Naive B cell (primary cell): ENCODE data around the gene STON1. TPM values are rescaled to one million over a fixed set of nuclear protein-coding genes. Genes with fewer than 3 reads are reported as not detected.
"Not testable (repeated sequence)": the region's sequence is repeated elsewhere in the genome, so short reads cannot be mapped to it uniquely, and the experiment has no call there.

ENCODE experiments used
- ATAC-seq, 2 donors: fragments of 150-1000 bp; cut with Tn5 transposase; 2 replicates each; pipeline ENCODE4 v1.10.0; 2021; ENCODE audit warnings: low read depth in 2 of 2, mild to moderate bottlenecking in 2 of 2, moderate library complexity in 2 of 2
- DNase-seq: peaks from one replicate; pipeline ENCODE4 v3.0.0; 2022
- H3K27ac Mint-ChIP-seq, 6 donors: one replicate each; pipeline ENCODE4 v1.8.0; 2020 to 2022; ENCODE audit warnings: mild to moderate bottlenecking in 6 of 6, mixed read lengths in 6 of 6, moderate library complexity in 5 of 6, inconsistent platforms in 2 of 6
- H3K27me3 Mint-ChIP-seq, 3 donors: one replicate each; pipeline ENCODE4 v1.8.0; 2021 to 2022; ENCODE audit warnings: mixed read lengths in 3 of 3, mild to moderate bottlenecking in 1 of 3
- H3K36me3 Mint-ChIP-seq, 2 donors: one replicate each; pipeline ENCODE4 v1.8.0; 2020 to 2022; ENCODE audit warnings: mixed read lengths in 2 of 2, inconsistent platforms in 1 of 2, mild to moderate bottlenecking in 1 of 2
- H3K4me1 Mint-ChIP-seq, 3 donors: one replicate each; pipeline ENCODE4 v1.8.0; 2020 to 2022; ENCODE audit warnings: mixed read lengths in 3 of 3, inconsistent platforms in 1 of 3, mild to moderate bottlenecking in 1 of 3, moderate library complexity in 1 of 3
- H3K4me3 Mint-ChIP-seq, 8 donors: one replicate each; pipeline ENCODE4 v1.8.0; 2020 to 2022; ENCODE audit warnings: mild to moderate bottlenecking in 8 of 8, mixed read lengths in 8 of 8, moderate library complexity in 8 of 8, inconsistent platforms in 2 of 8
- H3K9me3 Mint-ChIP-seq, 7 donors: one replicate each; pipeline ENCODE4 v1.8.0; 2020 to 2022; ENCODE audit warnings: mixed read lengths in 7 of 7, mild to moderate bottlenecking in 5 of 7, inconsistent platforms in 2 of 7, moderate library complexity in 1 of 7
- polyA plus RNA-seq, 6 donors: library from polyadenylated mRNA; unstranded; fragments of 300-500 nt; fragmentation: Illumina TruSeq; gene quantifications; one replicate each; pipeline ENCODE4 v1.2.3, GENCODE V29; 2021; ENCODE audit warnings: low read depth in 6 of 6

Gene STON1
- polyA plus RNA-seq, 6 donors from 2014 or later, result 0.13 to 0.14 TPM; not detected in 4

GRCh38 chr2:48620604-48621003 is 90.7 kb downstream of the STON1 start:
- Mint-ChIP-seq H3K9me3 (peaks cover 0 to 6% (median 2%) of the 10 kb centered on the region in 7 donors), H3K27ac (no peak overlapping the region), H3K4me1 (no peaks in the 10 kb centered on the region), H3K4me3 (no peak overlapping the region), H3K36me3 (no peaks in the 10 kb centered on the region), H3K27me3 (peaks cover 8 to 18% (median 12%) of the 10 kb centered on the region in 3 donors)
- no peak for DNase-seq
- no peak for ATAC-seq

- Mint-ChIP-seq H3K27me3 (peaks cover 8 to 12% (median 11%) of the 10 kb centered on the region in 3 donors), H3K9me3 (peaks cover 0 to 14% (median 6%) of the 10 kb centered on the region in 7 donors)
- ATAC-seq, DNase-seq, H3K36me3 Mint-ChIP-seq, H3K4me1 Mint-ChIP-seq, H3K27ac Mint-ChIP-seq, H3K4me3 Mint-ChIP-seq: not testable (repeated sequence)
These were observed 92.7 kb downstream of the STON1 start for GRCh38 chr2:48622691-48623090.

GRCh38 chr2:48624696-48625095 is 94.7 kb downstream of the STON1 start:
- H3K4me1 Mint-ChIP-seq, result no peaks in the 10 kb centered on the region
- no peaks in the 10 kb centered on the region for H3K36me3 Mint-ChIP-seq
- DNase-seq (no peak), ATAC-seq (no peak)
- peaks cover 0 to 5% (median 3%) of the 10 kb centered on the region in 3 donors for H3K27me3 Mint-ChIP-seq
- H3K4me3 Mint-ChIP-seq, result no peak overlapping the region
- H3K9me3 Mint-ChIP-seq, result peaks cover 0 to 15% (median 6%) of the 10 kb centered on the region in 7 donors
- peak overlapping the region in 1 of 6 donors; percentile 11 for H3K27ac Mint-ChIP-seq

GRCh38 chr2:48626047-48626446 is 96.1 kb downstream of the STON1 start:
- Mint-ChIP-seq H3K27ac (no peak overlapping the region), H3K4me3 (no peak overlapping the region), H3K36me3 (no peaks in the 10 kb centered on the region), H3K4me1 (no peaks in the 10 kb centered on the region), H3K27me3 (peaks cover 0 to 2% (median 0%) of the 10 kb centered on the region in 3 donors), H3K9me3 (peaks cover 0 to 15% (median 10%) of the 10 kb centered on the region in 7 donors)
- DNase-seq (no peak), ATAC-seq (no peak)

GRCh38 chr2:48633143-48633542 is 103.2 kb downstream of the STON1 start:
- no peaks in the 10 kb centered on the region for H3K4me1 Mint-ChIP-seq
- DNase-seq, result no peak
- H3K36me3 Mint-ChIP-seq, result peaks cover 0 to 10% of the 10 kb centered on the region in 2 donors
- no peak overlapping the region for H3K4me3 Mint-ChIP-seq
- ATAC-seq, result no peak
- H3K9me3 Mint-ChIP-seq, result peaks cover 0 to 10% (median 7%) of the 10 kb centered on the region in 7 donors
- H3K27ac Mint-ChIP-seq, result no peak overlapping the region
- peaks cover 6 to 45% (median 28%) of the 10 kb centered on the region in 3 donors for H3K27me3 Mint-ChIP-seq

GRCh38 chr2:48635786-48636185 is 105.8 kb downstream of the STON1 start:
- Mint-ChIP-seq H3K36me3 (peaks cover 0 to 10% of the 10 kb centered on the region in 2 donors), H3K27ac (no peak overlapping the region), H3K9me3 (peaks cover 0 to 10% (median 6%) of the 10 kb centered on the region in 7 donors), H3K4me1 (no peaks in the 10 kb centered on the region), H3K4me3 (no peak overlapping the region), H3K27me3 (peaks cover 11 to 46% (median 29%) of the 10 kb centered on the region in 3 donors)
- ATAC-seq (no peak), DNase-seq (no peak)

- no peaks in the 10 kb centered on the region for H3K4me1 Mint-ChIP-seq
- ATAC-seq, result no peak
- peaks cover 0 to 9% (median 6%) of the 10 kb centered on the region in 7 donors for H3K9me3 Mint-ChIP-seq
- peaks cover 11 to 31% (median 24%) of the 10 kb centered on the region in 3 donors for H3K27me3 Mint-ChIP-seq
- H3K27ac Mint-ChIP-seq, result no peak overlapping the region
- DNase-seq, result no peak
- H3K4me3 Mint-ChIP-seq, result no peak overlapping the region
- H3K36me3 Mint-ChIP-seq, result peaks cover 0 to 10% of the 10 kb centered on the region in 2 donors
These were observed 108.3 kb downstream of the STON1 start for GRCh38 chr2:48638261-48638660.

Other genes starting within 250 kb of the STON1 start
- gene FOXN2, start 215.5 kb upstream of the STON1 start, polyA plus RNA-seq, result 10 to 100 TPM; 14.6 to 57.6 (median 50.1) TPM
- 10 to 100 TPM; 18.2 to 34.2 (median 19.2) TPM for gene PPP1R21, start 89.4 kb upstream of the STON1 start, polyA plus RNA-seq
- gene GTF2A1L, start 87.7 kb downstream of the STON1 start, polyA plus RNA-seq, result not detected
- gene LHCGR, start 225.6 kb downstream of the STON1 start, polyA plus RNA-seq, result not detected